Loucy (cell line): Measurements from ENCODE around the gene ADGRD1.

ENCODE experiments used
- H2AFZ ChIP-seq: fragments of 200-600 bp; sonication (generic); 2 replicates; pipeline ENCODE4 v1.6.0; 2016; ENCODE audit warnings: antibody characterized with exemption, mild to moderate bottlenecking, low read length, moderate library complexity
- H3F3A ChIP-seq: fragments of 200-600 bp; 2 replicates; pipeline ENCODE4 v1.6.0; 2016; ENCODE audit warnings: antibody characterized with exemption, low read depth, mild to moderate bottlenecking
- H3K27me3 ChIP-seq: fragments of 200-600 bp; sonication (generic); 2 replicates; pipeline ENCODE4 v1.6.1; 2014; ENCODE audit warnings: low read length, mild to moderate bottlenecking; ENCODE audit not compliant: insufficient read depth, poor library complexity, severe bottlenecking
- H3K36me3 ChIP-seq: fragments of 200-600 bp; sonication (generic); 2 replicates; pipeline ENCODE4 v1.6.1; 2016; ENCODE audit warnings: low read length; ENCODE audit not compliant: insufficient read depth
- H3K4me1 ChIP-seq: fragments of 200-600 bp; sonication (generic); 2 replicates; pipeline ENCODE4 v1.5.1; 2014; ENCODE audit warnings: low read length, mild to moderate bottlenecking; ENCODE audit not compliant: insufficient read depth, poor library complexity, severe bottlenecking
- H3K4me2 ChIP-seq: fragments of 200-600 bp; sonication (generic); 2 replicates; pipeline ENCODE4 v1.6.0; 2014; ENCODE audit warnings: antibody characterized with exemption, low read length, low read depth, mild to moderate bottlenecking; ENCODE audit not compliant: poor library complexity, severe bottlenecking
- H3K4me3 ChIP-seq: fragments of 200-600 bp; sonication (generic); 2 replicates; pipeline ENCODE4 v1.5.1; 2014; ENCODE audit warnings: low read length, mild to moderate bottlenecking, mixed read lengths; ENCODE audit not compliant: poor library complexity, severe bottlenecking
- H3K79me2 ChIP-seq: fragments of 200-600 bp; sonication (generic); 2 replicates; pipeline ENCODE4 v1.6.1; 2014; ENCODE audit warnings: low read length; ENCODE audit not compliant: insufficient read depth
- H3K9ac ChIP-seq: fragments of 200-600 bp; sonication (generic); 2 replicates; pipeline ENCODE4 v1.6.0; 2014; ENCODE audit warnings: mild to moderate bottlenecking, low read depth, low read length, moderate library complexity; ENCODE audit not compliant: poor library complexity, severe bottlenecking
- H3K9me2 ChIP-seq: fragments of 200-600 bp; sonication (generic); replicated peaks from 2 replicates; pipeline ENCODE4 v1.6.1; 2016; ENCODE audit warnings: low read depth, low read length, mixed read lengths
- H3K9me3 ChIP-seq: fragments of 200-600 bp; sonication (generic); 2 replicates; pipeline ENCODE4 v1.6.1; 2014; ENCODE audit warnings: mild to moderate bottlenecking, antibody characterized with exemption, low read length, low read depth; ENCODE audit not compliant: insufficient read depth
- H4K20me1 ChIP-seq: fragments of 200-600 bp; sonication (generic); 2 replicates; pipeline ENCODE4 v1.6.0; 2014; ENCODE audit warnings: antibody characterized with exemption, low read length, mild to moderate bottlenecking; ENCODE audit not compliant: insufficient read depth, poor library complexity, severe bottlenecking
- CTCF ChIP-seq: fragments of 200-600 bp; sonication (generic); conservative IDR thresholded peaks from 2 replicates; pipeline ENCODE4 v1.5.1; 2014; ENCODE audit warnings: mild to moderate bottlenecking, antibody characterized with exemption, low read length
- EZH2phosphoT487 ChIP-seq: fragments of 200-600 bp; IDR thresholded peaks from 2 replicates; pipeline ENCODE4 v1.6.1; 2018; ENCODE audit warnings: antibody characterized with exemption, mild to moderate bottlenecking, moderate library complexity, borderline replicate concordance

The ADGRD1 gene

DNA sequence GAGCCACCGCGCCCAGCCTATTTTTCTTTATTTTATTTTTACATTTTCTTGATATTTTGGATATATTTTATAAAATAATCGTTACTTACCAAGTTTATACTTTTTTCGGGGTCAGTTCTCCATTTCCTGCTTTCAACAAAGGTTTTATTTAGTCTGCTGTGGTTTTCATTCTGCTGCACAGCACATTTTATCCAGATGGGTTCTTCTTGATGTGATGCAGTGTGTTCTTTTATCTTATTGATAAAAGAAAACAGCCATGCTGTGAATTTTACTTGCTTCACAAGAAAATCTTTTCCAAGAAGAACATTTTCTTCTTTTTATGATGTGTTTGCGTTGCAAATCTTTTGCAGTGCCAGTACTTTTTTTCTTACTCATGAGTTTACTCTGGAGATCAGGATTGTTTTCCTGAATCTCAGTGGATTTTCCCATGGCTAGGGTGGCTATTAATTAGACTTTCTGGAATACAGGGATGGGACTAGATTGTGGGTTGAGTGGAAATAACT, 192.5 kb downstream of the ADGRD1 start:
- Histone ChIP-seq H3K4me2 (no peak overlapping the region), H3K9me3 (no peaks in the 10 kb centered on the region)
- TF ChIP-seq EZH2phosphoT487, result no peak
- no peak for TF ChIP-seq CTCF

GRCh38 chr12:131147293-131147692, 193.6 kb downstream of the ADGRD1 start:
- Histone ChIP-seq H3K4me2 (no peak overlapping the region), H3K79me2 (no peaks in the 10 kb centered on the region), H4K20me1 (no peaks in the 10 kb centered on the region), H3F3A (no peaks in the 10 kb centered on the region), H3K9ac (no peak overlapping the region), H3K36me3 (no peaks in the 10 kb centered on the region), H3K4me1 (no peaks in the 10 kb centered on the region), H3K27me3 (no peaks in the 10 kb centered on the region), H2AFZ (no peak overlapping the region), H3K9me2 (no peaks in the 10 kb centered on the region), H3K9me3 (no peaks in the 10 kb centered on the region), H3K4me3 (no peak overlapping the region)
- TF ChIP-seq EZH2phosphoT487 (no peak), CTCF (no peak)

More for the DNA sequence above, 192.5 kb downstream of the ADGRD1 start:
- Histone ChIP-seq H3K4me3 (no peak overlapping the region), H3K4me1 (no peaks in the 10 kb centered on the region), H4K20me1 (no peaks in the 10 kb centered on the region), H3F3A (no peaks in the 10 kb centered on the region), H3K9me2 (no peaks in the 10 kb centered on the region), H2AFZ (no peak overlapping the region), H3K9ac (no peak overlapping the region), H3K27me3 (no peaks in the 10 kb centered on the region), H3K36me3 (no peaks in the 10 kb centered on the region), H3K79me2 (no peaks in the 10 kb centered on the region)

- H3K79me2 ChIP-seq, result no peaks in the 10 kb centered on the region
- H3K9ac ChIP-seq, result no peak overlapping the region
- H3K4me1 ChIP-seq, result no peaks in the 10 kb centered on the region
- TF ChIP-seq CTCF (no peak), EZH2phosphoT487 (no peak)
- H4K20me1 ChIP-seq, result no peaks in the 10 kb centered on the region
- H3K4me3 ChIP-seq, result no peak overlapping the region
- no peak overlapping the region for H3K4me2 ChIP-seq
- no peaks in the 10 kb centered on the region for H3K36me3 ChIP-seq
- H2AFZ ChIP-seq, result no peak overlapping the region
- no peaks in the 10 kb centered on the region for H3F3A ChIP-seq
- H3K9me2 ChIP-seq, result no peaks in the 10 kb centered on the region
- H3K9me3 ChIP-seq, result no peaks in the 10 kb centered on the region
- no peaks in the 10 kb centered on the region for H3K27me3 ChIP-seq
Observed at GRCh38 chr12:131147894-131148293, 194.2 kb downstream of the ADGRD1 start.
